Smooth muscle cell (in vitro differentiated cells): Measurements from ENCODE around the gene TSGA10IP. TPM values are rescaled to one million over a fixed set of nuclear protein-coding genes. Genes with fewer than 3 reads are reported as not detected.

Experiments used
- DNase-seq: peaks from one replicate; lab custom pipeline; 2025; ENCODE audit not compliant: unreplicated experiment; lab: John Stamatoyannopoulos, UW
- H2AFZ ChIP-seq: fragments of 200-600 bp; sonication (generic); 2 replicates; pipeline ENCODE4 v1.6.0; 2016; ENCODE audit warnings: antibody characterized with exemption, low read depth, mild to moderate bottlenecking
- H3F3A ChIP-seq: fragments of 200-600 bp; sonication (generic); 2 replicates; pipeline ENCODE4 v1.6.0; 2017; ENCODE audit warnings: antibody characterized with exemption, low read depth
- H3K27ac ChIP-seq: fragments of 200-600 bp; sonication (generic); 2 replicates; pipeline ENCODE4 v1.5.1; 2016; ENCODE audit warnings: low read depth, mild to moderate bottlenecking
- H3K27me3 ChIP-seq: fragments of 200-600 bp; sonication (generic); 2 replicates; pipeline ENCODE4 v1.6.1; 2016; ENCODE audit warnings: low read depth, mild to moderate bottlenecking
- H3K36me3 ChIP-seq: fragments of 200-600 bp; sonication (generic); 2 replicates; pipeline ENCODE4 v1.5.1; 2016; ENCODE audit warnings: low read depth
- H3K4me1 ChIP-seq: fragments of 200-600 bp; sonication (generic); 2 replicates; pipeline ENCODE4 v1.5.1; 2016; ENCODE audit warnings: low read depth
- H3K4me2 ChIP-seq: fragments of 200-600 bp; sonication (generic); 2 replicates; pipeline ENCODE4 v1.6.0; 2016; ENCODE audit warnings: mild to moderate bottlenecking
- H3K4me3 ChIP-seq: fragments of 200-600 bp; sonication (generic); 2 replicates; pipeline ENCODE4 v1.5.1; 2016; ENCODE audit warnings: mild to moderate bottlenecking
- H3K79me2 ChIP-seq: fragments of 200-600 bp; sonication (generic); 2 replicates; pipeline ENCODE4 v1.6.0; 2016; ENCODE audit warnings: low read depth, mild to moderate bottlenecking
- H3K9ac ChIP-seq: fragments of 200-600 bp; sonication (generic); 2 replicates; pipeline ENCODE4 v1.6.0; 2016; ENCODE audit warnings: low read depth
- H3K9me3 ChIP-seq: fragments of 200-600 bp; sonication (generic); replicated peaks from 2 replicates; pipeline ENCODE4 v1.5.1; 2016; ENCODE audit warnings: low read depth
- H4K20me1 ChIP-seq: fragments of 200-600 bp; sonication (generic); 2 replicates; pipeline ENCODE4 v1.6.0; 2016; ENCODE audit warnings: low read depth
- CTCF ChIP-seq: fragments of 200-600 bp; sonication (generic); IDR thresholded peaks from 2 replicates; pipeline ENCODE4 v1.5.1; 2017; ENCODE audit warnings: borderline replicate concordance, mild to moderate bottlenecking, antibody characterized with exemption; ENCODE audit not compliant: insufficient read depth, poor library complexity, severe bottlenecking
- WGBS: methylation state at CpG from one replicate; pipeline ENCODE4 v1.1.7; 2016; ENCODE audit warnings: low lambda C conversion rate; 5-methylcytosine and 5-hydroxymethylcytosine counted together
- polyA plus RNA-seq: library from polyadenylated mRNA; unstranded; fragments of >200 nt; fragmentation: Nextera tagmentation; extraction: Ambion mirVana; gene quantifications from 2 replicates; pipeline ENCODE4 v1.2.1, GENCODE V29; 2016
- total RNA-seq: library from RNA; depleted of rRNA; stranded (reverse); fragments of >200 nt; gene quantifications from 2 replicates; pipeline ENCODE4 v1.2.3, GENCODE V29; 2014

Gene TSGA10IP
- total and polyA plus RNA-seq, 2 experiments from 2014 or later = 0.27 to 1.5 TPM

GRCh38 chr11:65958291-65958690 is 13.0 kb downstream of the TSGA10IP start:
- H3K4me3 ChIP-seq = no peak overlapping the region
- WGBS = 78% methylated on average over 4 of the region's 4 CpGs
- no peak overlapping the region for H3K9ac ChIP-seq
- peaks cover 7% of the 10 kb centered on the region for H4K20me1 ChIP-seq
- DNase-seq = no peak
- H3K27ac ChIP-seq = no peak overlapping the region
- H3K9me3 ChIP-seq = no peaks in the 10 kb centered on the region
- no peaks in the 10 kb centered on the region for H3K27me3 ChIP-seq
- no peak overlapping the region for H3K4me2 ChIP-seq
- H2AFZ ChIP-seq = no peak overlapping the region
- peaks cover 17% of the 10 kb centered on the region for H3K79me2 ChIP-seq
- no peaks in the 10 kb centered on the region for H3F3A ChIP-seq
- no peaks in the 10 kb centered on the region for H3K36me3 ChIP-seq
- peaks cover 12% of the 10 kb centered on the region for H3K4me1 ChIP-seq
- no peak for TF ChIP-seq CTCF

GRCh38 chr11:65958774-65959420 is 13.6 kb downstream of the TSGA10IP start:
- no peaks in the 10 kb centered on the region for H3K9me3 ChIP-seq
- H3K9ac ChIP-seq = no peak overlapping the region
- H3K27ac ChIP-seq = no peak overlapping the region
- no peak overlapping the region for H2AFZ ChIP-seq
- DNase-seq = no peak
- no peak overlapping the region for H3K4me3 ChIP-seq
- no peak overlapping the region for H3K4me2 ChIP-seq
- 89% methylated on average over 17 of the region's 17 CpGs for WGBS
- peaks cover 7% of the 10 kb centered on the region for H4K20me1 ChIP-seq
- peaks cover 23% of the 10 kb centered on the region for H3K79me2 ChIP-seq
- no peaks in the 10 kb centered on the region for H3F3A ChIP-seq
- H3K4me1 ChIP-seq = peaks cover 12% of the 10 kb centered on the region
- no peaks in the 10 kb centered on the region for H3K27me3 ChIP-seq
- H3K36me3 ChIP-seq = no peaks in the 10 kb centered on the region
- TF ChIP-seq CTCF = no peak

- Histone ChIP-seq H3K27me3 (no peaks in the 10 kb centered on the region), H3K4me1 (peaks cover 12% of the 10 kb centered on the region), H3K4me2 (peak overlapping the region; percentile 96), H3K36me3 (no peaks in the 10 kb centered on the region), H3K4me3 (peak overlapping the region; percentile 96), H3K27ac (peak overlapping the region; percentile 94), H4K20me1 (peaks cover 7% of the 10 kb centered on the region), H3K79me2 (peaks cover 26% of the 10 kb centered on the region), H3K9ac (peak overlapping the region; percentile 99), H3K9me3 (no peaks in the 10 kb centered on the region), H3F3A (no peaks in the 10 kb centered on the region), H2AFZ (peak overlapping the region; percentile 90)
- WGBS = 50% methylated on average over 15 of the region's 16 CpGs
- no peak for TF ChIP-seq CTCF
- no peak for DNase-seq
Observed at GRCh38 chr11:65960824-65961266, 15.6 kb downstream of the TSGA10IP start.
